ENCODE results near the gene BEND3. TPM values are rescaled to one million over a fixed set of nuclear protein-coding genes. Genes with fewer than 3 reads are reported as not detected.

The BEND3 gene
- total and polyA plus RNA-seq, 2 of the 8 experiments (the other 6 are each of a cell fraction or from before 2014, with no cell fraction given): 25.2 to 38.8 TPM

DNA sequence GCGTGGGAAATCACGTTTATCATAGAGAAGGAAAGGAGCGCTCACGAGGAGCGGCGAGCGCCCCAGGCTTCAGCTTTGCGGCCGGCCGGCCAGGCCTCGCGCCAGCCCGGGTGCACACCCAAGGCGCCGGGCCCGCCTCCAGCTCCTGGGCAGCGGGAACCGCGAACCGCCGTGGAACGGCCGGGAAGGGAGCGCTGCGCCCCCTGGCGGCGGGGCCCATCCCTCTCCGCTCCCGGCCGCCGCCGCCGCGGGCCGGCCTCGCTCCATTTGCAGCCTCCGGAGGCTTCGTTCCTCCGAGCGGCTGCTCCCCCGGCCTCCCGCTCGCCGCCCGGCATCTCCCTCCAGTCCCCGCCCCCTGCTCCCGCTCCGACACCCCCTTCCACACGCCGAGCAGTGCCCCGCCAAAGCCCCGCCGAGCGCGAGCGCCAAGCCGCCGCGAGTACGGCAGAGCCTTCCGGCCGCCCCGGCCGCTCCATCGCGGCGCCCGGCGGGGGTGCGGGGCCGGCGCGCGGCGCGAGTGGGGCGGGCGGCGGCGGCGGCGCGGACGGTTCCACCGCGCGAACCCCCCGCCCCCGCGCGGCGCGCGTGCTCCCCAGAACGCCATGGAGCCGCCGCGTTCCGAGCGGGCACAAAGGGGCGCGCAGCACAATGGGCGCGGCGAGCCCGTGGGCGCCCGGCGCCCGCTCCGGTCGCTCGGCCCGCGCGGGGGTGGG is 946 bp downstream of the BEND3 start (continued):
- TF ChIP-seq TAF7 (optimal IDR thresholded peaks at IDR 0.05; ENCODE audit: borderline replicate concordance, low read depth, low read length) (peak; percentile 43), SIN3A (conservative IDR thresholded peaks at IDR 0.05 in 1 of 2, IDR thresholded peaks at IDR 0.05 in 1 of 2; ENCODE audit: low read depth in 1 of 2, low read length in 2 of 2) (no peak), EP300 (IDR thresholded peaks at IDR 0.05; ENCODE audit: borderline replicate concordance in 1 of 2, low read depth in 2 of 2, low read length in 2 of 2) (no peak), JUND (IDR thresholded peaks at IDR 0.05; ENCODE audit: low read length) (no peak), FOSL1 (IDR thresholded peaks at IDR 0.05; ENCODE audit: insufficient read depth, low read depth, low read length) (no peak), CHD1 (IDR thresholded peaks at IDR 0.05; ENCODE audit: low read depth, low read length) (no peak), JUN (IDR thresholded peaks at IDR 0.05; ENCODE audit: low read depth, low read length) (no peak)
- TF ChIP-seq, protein P1, sequence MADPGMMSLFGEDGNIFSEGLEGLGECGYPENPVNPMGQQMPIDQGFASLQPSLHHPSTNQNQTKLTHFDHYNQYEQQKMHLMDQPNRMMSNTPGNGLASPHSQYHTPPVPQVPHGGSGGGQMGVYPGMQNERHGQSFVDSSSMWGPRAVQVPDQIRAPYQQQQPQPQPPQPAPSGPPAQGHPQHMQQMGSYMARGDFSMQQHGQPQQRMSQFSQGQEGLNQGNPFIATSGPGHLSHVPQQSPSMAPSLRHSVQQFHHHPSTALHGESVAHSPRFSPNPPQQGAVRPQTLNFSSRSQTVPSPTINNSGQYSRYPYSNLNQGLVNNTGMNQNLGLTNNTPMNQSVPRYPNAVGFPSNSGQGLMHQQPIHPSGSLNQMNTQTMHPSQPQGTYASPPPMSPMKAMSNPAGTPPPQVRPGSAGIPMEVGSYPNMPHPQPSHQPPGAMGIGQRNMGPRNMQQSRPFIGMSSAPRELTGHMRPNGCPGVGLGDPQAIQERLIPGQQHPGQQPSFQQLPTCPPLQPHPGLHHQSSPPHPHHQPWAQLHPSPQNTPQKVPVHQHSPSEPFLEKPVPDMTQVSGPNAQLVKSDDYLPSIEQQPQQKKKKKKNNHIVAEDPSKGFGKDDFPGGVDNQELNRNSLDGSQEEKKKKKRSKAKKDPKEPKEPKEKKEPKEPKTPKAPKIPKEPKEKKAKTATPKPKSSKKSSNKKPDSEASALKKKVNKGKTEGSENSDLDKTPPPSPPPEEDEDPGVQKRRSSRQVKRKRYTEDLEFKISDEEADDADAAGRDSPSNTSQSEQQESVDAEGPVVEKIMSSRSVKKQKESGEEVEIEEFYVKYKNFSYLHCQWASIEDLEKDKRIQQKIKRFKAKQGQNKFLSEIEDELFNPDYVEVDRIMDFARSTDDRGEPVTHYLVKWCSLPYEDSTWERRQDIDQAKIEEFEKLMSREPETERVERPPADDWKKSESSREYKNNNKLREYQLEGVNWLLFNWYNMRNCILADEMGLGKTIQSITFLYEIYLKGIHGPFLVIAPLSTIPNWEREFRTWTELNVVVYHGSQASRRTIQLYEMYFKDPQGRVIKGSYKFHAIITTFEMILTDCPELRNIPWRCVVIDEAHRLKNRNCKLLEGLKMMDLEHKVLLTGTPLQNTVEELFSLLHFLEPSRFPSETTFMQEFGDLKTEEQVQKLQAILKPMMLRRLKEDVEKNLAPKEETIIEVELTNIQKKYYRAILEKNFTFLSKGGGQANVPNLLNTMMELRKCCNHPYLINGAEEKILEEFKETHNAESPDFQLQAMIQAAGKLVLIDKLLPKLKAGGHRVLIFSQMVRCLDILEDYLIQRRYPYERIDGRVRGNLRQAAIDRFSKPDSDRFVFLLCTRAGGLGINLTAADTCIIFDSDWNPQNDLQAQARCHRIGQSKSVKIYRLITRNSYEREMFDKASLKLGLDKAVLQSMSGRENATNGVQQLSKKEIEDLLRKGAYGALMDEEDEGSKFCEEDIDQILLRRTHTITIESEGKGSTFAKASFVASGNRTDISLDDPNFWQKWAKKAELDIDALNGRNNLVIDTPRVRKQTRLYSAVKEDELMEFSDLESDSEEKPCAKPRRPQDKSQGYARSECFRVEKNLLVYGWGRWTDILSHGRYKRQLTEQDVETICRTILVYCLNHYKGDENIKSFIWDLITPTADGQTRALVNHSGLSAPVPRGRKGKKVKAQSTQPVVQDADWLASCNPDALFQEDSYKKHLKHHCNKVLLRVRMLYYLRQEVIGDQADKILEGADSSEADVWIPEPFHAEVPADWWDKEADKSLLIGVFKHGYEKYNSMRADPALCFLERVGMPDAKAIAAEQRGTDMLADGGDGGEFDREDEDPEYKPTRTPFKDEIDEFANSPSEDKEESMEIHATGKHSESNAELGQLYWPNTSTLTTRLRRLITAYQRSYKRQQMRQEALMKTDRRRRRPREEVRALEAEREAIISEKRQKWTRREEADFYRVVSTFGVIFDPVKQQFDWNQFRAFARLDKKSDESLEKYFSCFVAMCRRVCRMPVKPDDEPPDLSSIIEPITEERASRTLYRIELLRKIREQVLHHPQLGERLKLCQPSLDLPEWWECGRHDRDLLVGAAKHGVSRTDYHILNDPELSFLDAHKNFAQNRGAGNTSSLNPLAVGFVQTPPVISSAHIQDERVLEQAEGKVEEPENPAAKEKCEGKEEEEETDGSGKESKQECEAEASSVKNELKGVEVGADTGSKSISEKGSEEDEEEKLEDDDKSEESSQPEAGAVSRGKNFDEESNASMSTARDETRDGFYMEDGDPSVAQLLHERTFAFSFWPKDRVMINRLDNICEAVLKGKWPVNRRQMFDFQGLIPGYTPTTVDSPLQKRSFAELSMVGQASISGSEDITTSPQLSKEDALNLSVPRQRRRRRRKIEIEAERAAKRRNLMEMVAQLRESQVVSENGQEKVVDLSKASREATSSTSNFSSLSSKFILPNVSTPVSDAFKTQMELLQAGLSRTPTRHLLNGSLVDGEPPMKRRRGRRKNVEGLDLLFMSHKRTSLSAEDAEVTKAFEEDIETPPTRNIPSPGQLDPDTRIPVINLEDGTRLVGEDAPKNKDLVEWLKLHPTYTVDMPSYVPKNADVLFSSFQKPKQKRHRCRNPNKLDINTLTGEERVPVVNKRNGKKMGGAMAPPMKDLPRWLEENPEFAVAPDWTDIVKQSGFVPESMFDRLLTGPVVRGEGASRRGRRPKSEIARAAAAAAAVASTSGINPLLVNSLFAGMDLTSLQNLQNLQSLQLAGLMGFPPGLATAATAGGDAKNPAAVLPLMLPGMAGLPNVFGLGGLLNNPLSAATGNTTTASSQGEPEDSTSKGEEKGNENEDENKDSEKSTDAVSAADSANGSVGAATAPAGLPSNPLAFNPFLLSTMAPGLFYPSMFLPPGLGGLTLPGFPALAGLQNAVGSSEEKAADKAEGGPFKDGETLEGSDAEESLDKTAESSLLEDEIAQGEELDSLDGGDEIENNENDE (IDR thresholded peaks at IDR 0.05; ENCODE audit: insufficient replicate concordance, low read length): no peak
- TF ChIP-seq, protein P2, sequence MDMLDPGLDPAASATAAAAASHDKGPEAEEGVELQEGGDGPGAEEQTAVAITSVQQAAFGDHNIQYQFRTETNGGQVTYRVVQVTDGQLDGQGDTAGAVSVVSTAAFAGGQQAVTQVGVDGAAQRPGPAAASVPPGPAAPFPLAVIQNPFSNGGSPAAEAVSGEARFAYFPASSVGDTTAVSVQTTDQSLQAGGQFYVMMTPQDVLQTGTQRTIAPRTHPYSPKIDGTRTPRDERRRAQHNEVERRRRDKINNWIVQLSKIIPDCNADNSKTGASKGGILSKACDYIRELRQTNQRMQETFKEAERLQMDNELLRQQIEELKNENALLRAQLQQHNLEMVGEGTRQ (IDR thresholded peaks at IDR 0.05; ENCODE audit: low read length): no peak
